Measurements from ENCODE around the gene TSPAN3. TPM values are rescaled to one million over a fixed set of nuclear protein-coding genes. Genes with fewer than 3 reads are reported as not detected.
A peak's percentile ranks its signal among the peaks of the same experiment; 100 is the strongest.

The TSPAN3 gene
- total and polyA plus RNA-seq, 4 donors, result 49.3 to 82.8 (median 78.7) TPM

GRCh38 chr15:77030048-77030927 lies 40.6 kb downstream of the TSPAN3 start:
- H3K4me3 ChIP-seq (ENCODE audit: low read depth in 1 of 3, low read length in 3 of 3), result no peak overlapping the region
- H3K27me3 ChIP-seq (ENCODE audit: control insufficient read depth in 4 of 4, insufficient read depth in 4 of 4, low read length in 3 of 4), result no peaks in the 10 kb centered on the region
- H3K4me1 ChIP-seq (ENCODE audit: control insufficient read depth in 4 of 4, insufficient read depth in 4 of 4, low read length in 3 of 4), result peaks cover 0 to 6% (median 0%) of the 10 kb centered on the region in 4 donors
- no peak for TF ChIP-seq ATF3 (IDR thresholded peaks at IDR 0.05)
- TF ChIP-seq NR2F2 (IDR thresholded peaks at IDR 0.05), result no peak
- no peak for TF ChIP-seq GABPA (IDR thresholded peaks at IDR 0.05 in 1 of 2, conservative IDR thresholded peaks at IDR 0.05 in 1 of 2)
- TF ChIP-seq FOXA2 (IDR thresholded peaks at IDR 0.05), result no peak
- H3K9me3 ChIP-seq (ENCODE audit: control insufficient read depth in 4 of 4, low read length in 3 of 4), result no peaks in the 10 kb centered on the region
- DNase-seq (ENCODE audit: low spot score), result peak; percentile 21
- no peak overlapping the region for H3K27ac ChIP-seq (ENCODE audit: low read depth in 1 of 2, low read length in 2 of 2)
- WGBS, result 85% methylated on average over 22 of the region's 22 CpGs
- no peak overlapping the region for H3K9ac ChIP-seq (ENCODE audit: low read depth in 1 of 2, low read length in 2 of 2)
- no peaks in the 10 kb centered on the region for H3K36me3 ChIP-seq (ENCODE audit: control insufficient read depth in 4 of 4, insufficient read depth in 3 of 4, low read depth in 1 of 4, low read length in 3 of 4)

- Histone ChIP-seq H3K9ac (ENCODE audit: low read depth in 1 of 2, low read length in 2 of 2) (no peak overlapping the region), H3K9me3 (ENCODE audit: control insufficient read depth in 4 of 4, low read length in 3 of 4) (no peaks in the 10 kb centered on the region), H3K4me1 (ENCODE audit: control insufficient read depth in 4 of 4, insufficient read depth in 4 of 4, low read length in 3 of 4) (peaks cover 0 to 6% (median 0%) of the 10 kb centered on the region in 4 donors), H3K27me3 (ENCODE audit: control insufficient read depth in 4 of 4, insufficient read depth in 4 of 4, low read length in 3 of 4) (no peaks in the 10 kb centered on the region), H3K36me3 (ENCODE audit: control insufficient read depth in 4 of 4, insufficient read depth in 3 of 4, low read depth in 1 of 4, low read length in 3 of 4) (no peaks in the 10 kb centered on the region), H3K27ac (ENCODE audit: low read depth in 1 of 2, low read length in 2 of 2) (no peak overlapping the region), H3K4me3 (ENCODE audit: low read depth in 1 of 3, low read length in 3 of 3) (no peak overlapping the region)
- 87% methylated on average over 21 of the region's 21 CpGs for WGBS
- TF ChIP-seq TAF1 (conservative IDR thresholded peaks at IDR 0.05) (no peak), CTCF (IDR thresholded peaks at IDR 0.05; ENCODE audit: low read depth, low read length, missing input control) (no peak), REST (IDR thresholded peaks at IDR 0.05) (no peak), HNF4G (IDR thresholded peaks at IDR 0.05) (no peak), FOXA1 (IDR thresholded peaks at IDR 0.05) (no peak)
- no peak for DNase-seq (ENCODE audit: low spot score)
Measured at GRCh38 chr15:77029166-77030047, 41.5 kb downstream of the TSPAN3 start.

Data from liver (tissue), 9 donors.